KOPT-K1 (cell line): ENCODE data around the gene MAGEB2.

Experiments used
- H3K27ac ChIP-seq: fragments of 200-600 bp; sonication (generic); 2 replicates; pipeline ENCODE4 v1.5.1; 2016; ENCODE audit warnings: antibody characterized with exemption, mild to moderate bottlenecking, low read depth, low read length; ENCODE audit not compliant: poor library complexity, severe bottlenecking
- H3K36me3 ChIP-seq: fragments of 200-600 bp; sonication (generic); 2 replicates; pipeline ENCODE4 v1.5.1; 2017; ENCODE audit warnings: antibody characterized with exemption, mild to moderate bottlenecking, low read length, moderate library complexity; ENCODE audit not compliant: insufficient read depth
- H3K9me3 ChIP-seq: fragments of 200-600 bp; sonication (generic); 2 replicates; pipeline ENCODE4 v1.5.1; 2017; ENCODE audit warnings: antibody characterized with exemption, low read length, mild to moderate bottlenecking; ENCODE audit not compliant: insufficient read depth, poor library complexity, severe bottlenecking

Gene MAGEB2

DNA sequence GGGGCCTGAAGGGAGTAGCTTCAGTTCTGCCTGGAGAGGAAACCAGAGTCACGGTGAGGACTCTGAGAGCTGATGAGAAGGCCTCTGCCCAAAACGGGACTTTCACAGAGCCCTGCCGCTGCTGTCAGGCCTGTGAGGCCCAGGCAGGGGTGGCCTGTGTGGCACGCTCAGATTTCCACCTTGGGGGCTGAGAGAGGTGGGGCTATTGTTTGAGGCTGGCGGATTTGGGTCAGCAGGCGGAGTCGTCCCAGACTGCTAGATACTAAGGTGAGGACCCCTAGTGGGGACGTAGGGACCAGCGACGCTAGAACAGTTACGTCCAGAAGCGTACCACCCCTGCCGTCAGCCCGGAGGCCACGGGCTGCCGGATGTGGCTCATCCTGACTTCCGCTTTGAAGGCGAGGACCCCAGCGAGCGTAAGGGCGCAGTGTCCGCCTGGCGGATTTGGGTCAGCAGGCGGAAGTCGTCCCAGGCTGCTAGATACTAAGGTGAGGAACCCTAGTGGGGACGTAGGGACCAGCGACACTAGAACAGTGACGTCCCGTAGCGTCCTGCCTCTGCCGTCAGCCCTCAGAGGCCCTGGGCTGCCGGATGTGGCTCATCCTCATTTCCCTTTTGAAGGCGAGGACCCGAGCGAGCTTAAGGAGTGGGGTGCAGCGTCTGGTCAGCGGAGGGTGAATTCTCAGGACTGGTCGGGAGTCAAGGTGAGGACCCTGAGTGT lies 31.6 kb downstream of the MAGEB2 start, which contains the start of gene MAGEB1:
Gene MAGEB1, plus strand, starts transcription at position 378 of the 721 bp plus-strand sequence. CDS start 3,348 bp downstream, outside the sequence.
- Histone ChIP-seq H3K27ac (no peak within 1 kb of the TSS), H3K9me3 (no peaks in the 10 kb centered on the region), H3K36me3 (no peaks in the 10 kb centered on the region)

DNA sequence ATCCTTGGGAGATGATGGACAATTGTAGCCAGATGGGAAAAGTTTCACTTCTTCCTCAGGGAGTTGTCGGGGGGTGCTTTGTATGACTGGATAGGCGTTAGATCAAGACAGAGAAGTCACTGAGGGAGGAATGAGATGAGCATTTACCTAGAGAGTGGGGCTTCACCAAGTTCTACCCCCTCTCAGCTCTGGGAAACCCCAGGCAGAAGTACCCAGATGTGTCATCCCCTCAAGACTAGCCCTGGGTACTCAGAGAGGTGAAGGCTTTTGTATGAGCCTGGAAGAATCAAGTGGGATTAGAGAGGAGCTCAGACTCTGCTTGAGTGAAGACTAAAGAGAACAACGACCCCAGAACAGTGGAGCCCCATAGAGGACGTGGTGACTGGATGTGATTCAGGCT lies 33.5 kb downstream of the MAGEB2 start:
- Histone ChIP-seq H3K9me3 (no peaks in the 10 kb centered on the region), H3K27ac (no peak overlapping the region), H3K36me3 (no peaks in the 10 kb centered on the region)

DNA sequence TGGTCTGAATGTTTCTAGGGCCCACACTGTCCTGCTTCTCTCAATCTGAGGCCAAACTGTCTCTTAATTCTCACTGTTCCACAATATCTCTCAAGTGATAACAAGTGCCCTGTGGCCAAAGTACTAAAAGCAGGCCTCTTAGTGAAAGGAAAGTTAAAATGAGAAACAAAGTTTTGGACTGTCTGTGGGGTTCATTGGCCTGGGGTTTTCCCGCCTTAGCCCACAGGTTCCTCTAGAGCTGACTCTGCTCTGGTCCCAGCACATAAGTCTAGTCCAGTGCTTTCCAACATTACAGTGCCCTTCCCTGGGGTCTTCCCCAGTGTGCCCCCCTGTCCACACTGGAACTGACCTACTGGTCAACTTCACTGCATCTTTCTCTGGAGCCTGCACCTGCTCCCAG lies 37.9 kb downstream of the MAGEB2 start:
- no peak overlapping the region for H3K27ac ChIP-seq
- no peaks in the 10 kb centered on the region for H3K9me3 ChIP-seq
- no peaks in the 10 kb centered on the region for H3K36me3 ChIP-seq

DNA sequence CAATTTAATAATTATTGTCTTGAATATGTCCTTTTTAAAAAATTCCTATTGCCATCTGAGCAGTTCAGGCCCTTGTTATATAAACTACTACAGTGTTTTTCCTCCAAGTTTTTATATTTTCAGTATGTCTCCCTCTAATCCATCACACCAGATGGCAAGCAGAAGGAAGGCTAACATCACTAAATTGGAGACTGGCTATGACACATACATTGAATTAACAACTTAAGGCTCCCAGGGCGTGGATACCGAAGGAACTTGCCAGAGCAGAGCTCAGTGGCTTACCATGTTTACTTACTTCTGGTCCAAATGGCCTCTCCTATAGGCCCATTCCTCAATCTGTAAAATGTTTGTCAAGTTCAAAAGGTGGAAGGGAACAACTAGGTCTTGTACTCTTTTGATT lies 44.6 kb downstream of the MAGEB2 start:
- H3K9me3 ChIP-seq, result no peaks in the 10 kb centered on the region
- no peaks in the 10 kb centered on the region for H3K36me3 ChIP-seq

DNA sequence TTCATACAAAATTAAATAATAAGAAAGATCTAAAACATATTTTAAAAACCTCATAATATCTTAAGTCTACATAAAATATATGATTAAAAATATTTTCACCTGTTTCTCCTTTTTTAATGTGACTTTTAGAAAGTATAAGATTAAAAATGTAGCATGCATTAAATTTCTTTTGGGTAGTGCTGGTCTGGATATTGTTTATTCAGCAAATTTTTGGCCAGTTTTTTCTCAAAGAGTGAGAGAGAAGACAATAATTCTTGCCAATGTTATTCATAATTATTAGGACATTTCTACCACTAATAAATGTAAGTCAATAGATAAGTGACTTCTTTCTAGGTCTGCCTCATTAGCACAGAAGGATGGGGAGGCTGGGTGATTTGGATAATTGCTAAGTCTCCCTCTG lies 45.6 kb downstream of the MAGEB2 start:
- H3K36me3 ChIP-seq, result no peaks in the 10 kb centered on the region
- no peaks in the 10 kb centered on the region for H3K9me3 ChIP-seq
- H3K27ac ChIP-seq, result no peak overlapping the region

More for the DNA sequence above, 44.6 kb downstream of the MAGEB2 start:
- H3K27ac ChIP-seq, result no peak overlapping the region

DNA sequence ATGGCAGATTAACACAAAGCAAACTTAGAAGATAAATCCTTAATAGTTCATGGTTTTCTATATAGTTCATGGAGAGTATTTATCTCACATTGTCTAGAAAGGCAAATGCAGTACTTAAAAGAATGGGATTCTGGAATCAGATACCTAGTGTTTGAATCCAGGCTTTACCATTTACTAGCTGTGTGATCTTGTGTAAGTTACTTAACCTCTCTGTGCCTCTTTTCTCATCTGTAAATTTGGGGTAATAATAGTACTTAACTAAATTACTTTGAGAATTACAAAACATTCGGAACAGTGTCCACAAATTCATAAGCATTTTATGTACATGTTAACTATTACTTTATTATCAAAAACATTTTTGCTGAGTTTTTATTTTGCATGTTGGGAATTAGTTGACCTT lies 47.4 kb downstream of the MAGEB2 start:
- Histone ChIP-seq H3K27ac (no peak overlapping the region), H3K36me3 (no peaks in the 10 kb centered on the region), H3K9me3 (no peaks in the 10 kb centered on the region)
